ENCODE data around the gene TSPO2. TPM values are rescaled to one million over a fixed set of nuclear protein-coding genes. Genes with fewer than 3 reads are reported as not detected.

Gene TSPO2
- total and polyA plus RNA-seq, 9 of the 15 experiments (the other 6 are each of a cell fraction or from before 2014, with no cell fraction given) = not detected

GRCh38 chr6:41045664-41046063 lies 3.4 kb downstream of the TSPO2 start:
- Histone ChIP-seq H3K79me2 (ENCODE audit: control insufficient read depth, insufficient read depth, low read length) (no peaks in the 10 kb centered on the region), H4K20me1 (replicated peaks; ENCODE audit: control insufficient read depth, insufficient read depth, low read length) (no peaks in the 10 kb centered on the region; the same call in 1 of the 2 replicates), H3K9me1 (ENCODE audit: control insufficient read depth, insufficient read depth, low read length) (no peaks in the 10 kb centered on the region), H3K27me3 (ENCODE audit: control insufficient read depth in 2 of 2, insufficient read depth in 2 of 2, low read length in 2 of 2) (no peaks in the 10 kb centered on the region), H3K4me2 (ENCODE audit: insufficient read depth, low read length) (no peak overlapping the region), H3K9me3 (replicated peaks; ENCODE audit: control insufficient read depth, insufficient read depth, low read depth, low read length) (no peaks in the 10 kb centered on the region), H3K4me1 (replicated peaks in 1 of 2; ENCODE audit: control insufficient read depth in 2 of 2, insufficient read depth in 2 of 2, low read length in 2 of 2) (peaks cover 0 to 7% of the 10 kb centered on the region in 2 experiments; a peak in 3 of 5 replicates), H3K27ac (ENCODE audit: extremely low read depth, low read depth, low read length) (no peak overlapping the region), H3K36me3 (ENCODE audit: control insufficient read depth, insufficient read depth, low read length) (no peaks in the 10 kb centered on the region), H3K9ac (ENCODE audit: insufficient read depth in 1 of 2, low read depth in 2 of 2, low read length in 2 of 2) (no peak overlapping the region; a peak in 1 of 4 replicates), H2AFZ (ENCODE audit: low read depth, low read length) (no peak overlapping the region), H3K4me3 (no peak overlapping the region)
- no peak for ATAC-seq
- no TSS peak for BruUV-seq (replicated peaks)
- no peak for FAIRE-seq
- no peak for DNase-seq (ENCODE audit: extremely low read depth in 1 of 4, low spot score in 3 of 4)
- CTCF ChIA-PET (ENCODE audit: low intra/inter-chr PET ratio) = no interaction called here
- 20% methylated on average over 5 of the region's 5 CpGs for WGBS (ENCODE audit: insufficient coverage, low coverage, missing lambda C conversion rate)
- in situ Hi-C loops (cut with MboI) (loop anchor here (25.0 kb wide), 1 partner anchor 1683 kb away; no protein-coding TSS in a partner anchor), intact Hi-C loops (cut with micrococcal nuclease) (no loop called here)
- POLR2A ChIA-PET = interaction anchor here (0.8 to 1.4 kb wide), 5 partner anchors 8 to 165 kb away, joined by 3 to 6 read pairs (median 4); partner anchors contain the start of gene APOBEC2
- TF ChIP-seq, protein P1, sequence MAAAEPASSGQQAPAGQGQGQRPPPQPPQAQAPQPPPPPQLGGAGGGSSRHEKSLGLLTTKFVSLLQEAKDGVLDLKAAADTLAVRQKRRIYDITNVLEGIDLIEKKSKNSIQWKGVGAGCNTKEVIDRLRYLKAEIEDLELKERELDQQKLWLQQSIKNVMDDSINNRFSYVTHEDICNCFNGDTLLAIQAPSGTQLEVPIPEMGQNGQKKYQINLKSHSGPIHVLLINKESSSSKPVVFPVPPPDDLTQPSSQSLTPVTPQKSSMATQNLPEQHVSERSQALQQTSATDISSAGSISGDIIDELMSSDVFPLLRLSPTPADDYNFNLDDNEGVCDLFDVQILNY (CRISPR knock-in tag; IDR thresholded peaks at IDR 0.05) = no peak
- TF ChIP-seq SRSF9 (IDR thresholded peaks at IDR 0.05; ENCODE audit: borderline replicate concordance, low read depth, low read length) (no peak), PHF8 (IDR thresholded peaks at IDR 0.05; ENCODE audit: borderline replicate concordance, low read length) (no peak), ZNF124 (CRISPR knock-in tag; IDR thresholded peaks at IDR 0.05) (no peak), RFX1 (IDR thresholded peaks at IDR 0.05) (no peak), ZNF766 (CRISPR knock-in tag; conservative IDR thresholded peaks at IDR 0.05) (no peak), TAF9B (IDR thresholded peaks at IDR 0.05; ENCODE audit: partially characterized antibody) (no peak), ILF3 (IDR thresholded peaks at IDR 0.05; ENCODE audit: borderline replicate concordance) (no peak), SUPT5H (IDR thresholded peaks at IDR 0.05) (no peak), GABPA (tag; conservative IDR thresholded peaks at IDR 0.05; ENCODE audit: low read depth) (no peak), ZC3H4 (CRISPR knock-in tag; IDR thresholded peaks at IDR 0.05; ENCODE audit: borderline replicate concordance) (no peak), CBFB (CRISPR knock-in tag; IDR thresholded peaks at IDR 0.05) (no peak), ASH1L (IDR thresholded peaks at IDR 0.05; ENCODE audit: borderline replicate concordance, low read depth, partially characterized antibody) (no peak), MAZ (CRISPR knock-in tag; conservative IDR thresholded peaks at IDR 0.05 in 1 of 2, IDR thresholded peaks at IDR 0.05 in 1 of 2) (no peak), POLR2AphosphoS5 (IDR thresholded peaks at IDR 0.05; ENCODE audit: control insufficient read depth, insufficient read depth, low read depth, low read length) (no peak), STAT5A (IDR thresholded peaks at IDR 0.05; ENCODE audit: borderline replicate concordance, low read length) (no peak), DIDO1 (tag; IDR thresholded peaks at IDR 0.05; ENCODE audit: low read depth) (no peak), SPI1 (IDR thresholded peaks at IDR 0.05; ENCODE audit: borderline replicate concordance, low read depth, low read length) (no peak), WHSC1 (IDR thresholded peaks at IDR 0.05; ENCODE audit: low read length) (no peak)
- TF ChIP-seq, protein P2, sequence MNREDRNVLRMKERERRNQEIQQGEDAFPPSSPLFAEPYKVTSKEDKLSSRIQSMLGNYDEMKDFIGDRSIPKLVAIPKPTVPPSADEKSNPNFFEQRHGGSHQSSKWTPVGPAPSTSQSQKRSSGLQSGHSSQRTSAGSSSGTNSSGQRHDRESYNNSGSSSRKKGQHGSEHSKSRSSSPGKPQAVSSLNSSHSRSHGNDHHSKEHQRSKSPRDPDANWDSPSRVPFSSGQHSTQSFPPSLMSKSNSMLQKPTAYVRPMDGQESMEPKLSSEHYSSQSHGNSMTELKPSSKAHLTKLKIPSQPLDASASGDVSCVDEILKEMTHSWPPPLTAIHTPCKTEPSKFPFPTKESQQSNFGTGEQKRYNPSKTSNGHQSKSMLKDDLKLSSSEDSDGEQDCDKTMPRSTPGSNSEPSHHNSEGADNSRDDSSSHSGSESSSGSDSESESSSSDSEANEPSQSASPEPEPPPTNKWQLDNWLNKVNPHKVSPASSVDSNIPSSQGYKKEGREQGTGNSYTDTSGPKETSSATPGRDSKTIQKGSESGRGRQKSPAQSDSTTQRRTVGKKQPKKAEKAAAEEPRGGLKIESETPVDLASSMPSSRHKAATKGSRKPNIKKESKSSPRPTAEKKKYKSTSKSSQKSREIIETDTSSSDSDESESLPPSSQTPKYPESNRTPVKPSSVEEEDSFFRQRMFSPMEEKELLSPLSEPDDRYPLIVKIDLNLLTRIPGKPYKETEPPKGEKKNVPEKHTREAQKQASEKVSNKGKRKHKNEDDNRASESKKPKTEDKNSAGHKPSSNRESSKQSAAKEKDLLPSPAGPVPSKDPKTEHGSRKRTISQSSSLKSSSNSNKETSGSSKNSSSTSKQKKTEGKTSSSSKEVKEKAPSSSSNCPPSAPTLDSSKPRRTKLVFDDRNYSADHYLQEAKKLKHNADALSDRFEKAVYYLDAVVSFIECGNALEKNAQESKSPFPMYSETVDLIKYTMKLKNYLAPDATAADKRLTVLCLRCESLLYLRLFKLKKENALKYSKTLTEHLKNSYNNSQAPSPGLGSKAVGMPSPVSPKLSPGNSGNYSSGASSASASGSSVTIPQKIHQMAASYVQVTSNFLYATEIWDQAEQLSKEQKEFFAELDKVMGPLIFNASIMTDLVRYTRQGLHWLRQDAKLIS (CRISPR knock-in tag; IDR thresholded peaks at IDR 0.05) = no peak

Measured in K562 (cell line).